ENCODE data around the gene PIM3.

The PIM3 gene

DNA sequence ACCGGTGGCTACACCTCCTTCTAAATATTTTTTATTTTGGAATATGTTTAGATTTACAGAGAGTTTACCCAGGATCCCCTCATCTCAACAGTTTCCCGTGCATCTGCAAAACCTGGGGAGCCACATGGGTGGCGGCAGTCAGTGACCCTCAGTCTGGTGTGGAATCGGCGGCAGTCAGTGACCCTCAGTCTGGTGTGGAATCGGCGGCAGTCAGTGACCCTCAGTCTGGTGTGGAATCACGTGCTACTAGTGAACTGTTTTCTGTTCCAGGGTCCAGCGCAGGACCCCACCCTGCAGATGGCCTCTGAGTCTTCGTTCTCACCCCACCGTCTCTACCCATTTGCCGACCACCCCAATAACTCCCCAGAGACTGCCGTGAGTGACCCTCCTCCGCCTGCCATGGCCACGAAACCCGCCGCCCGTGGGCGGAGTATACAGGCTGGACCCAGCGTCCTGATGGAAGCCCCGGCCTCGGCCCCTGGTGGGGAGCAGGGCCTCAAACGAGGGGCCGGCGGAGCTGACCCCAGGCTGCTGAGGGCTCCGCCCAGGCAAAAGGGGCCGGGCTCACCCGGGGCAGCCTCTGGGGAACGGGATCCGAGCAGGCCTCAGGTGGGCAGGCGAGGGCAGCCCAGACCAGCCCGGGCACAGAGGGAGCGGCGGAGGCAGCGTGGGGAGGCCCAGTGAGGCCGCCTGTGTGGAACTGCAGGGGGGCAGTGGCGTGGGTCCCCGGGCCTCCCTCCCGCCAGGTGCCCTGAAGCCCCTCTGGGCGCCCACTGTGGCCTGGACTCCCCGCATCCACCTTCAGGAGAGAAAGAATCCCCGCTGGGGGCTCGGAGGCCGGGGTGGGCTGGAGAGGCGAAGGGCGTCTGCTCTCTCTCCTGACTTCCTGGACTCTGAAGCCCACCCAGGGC is 49.4 kb downstream of the PIM3 start:
- H3K9ac ChIP-seq (ENCODE audit: low read depth, low read length), result peak overlapping the region; percentile 26; the same call in 1 of the 2 replicates

DNA sequence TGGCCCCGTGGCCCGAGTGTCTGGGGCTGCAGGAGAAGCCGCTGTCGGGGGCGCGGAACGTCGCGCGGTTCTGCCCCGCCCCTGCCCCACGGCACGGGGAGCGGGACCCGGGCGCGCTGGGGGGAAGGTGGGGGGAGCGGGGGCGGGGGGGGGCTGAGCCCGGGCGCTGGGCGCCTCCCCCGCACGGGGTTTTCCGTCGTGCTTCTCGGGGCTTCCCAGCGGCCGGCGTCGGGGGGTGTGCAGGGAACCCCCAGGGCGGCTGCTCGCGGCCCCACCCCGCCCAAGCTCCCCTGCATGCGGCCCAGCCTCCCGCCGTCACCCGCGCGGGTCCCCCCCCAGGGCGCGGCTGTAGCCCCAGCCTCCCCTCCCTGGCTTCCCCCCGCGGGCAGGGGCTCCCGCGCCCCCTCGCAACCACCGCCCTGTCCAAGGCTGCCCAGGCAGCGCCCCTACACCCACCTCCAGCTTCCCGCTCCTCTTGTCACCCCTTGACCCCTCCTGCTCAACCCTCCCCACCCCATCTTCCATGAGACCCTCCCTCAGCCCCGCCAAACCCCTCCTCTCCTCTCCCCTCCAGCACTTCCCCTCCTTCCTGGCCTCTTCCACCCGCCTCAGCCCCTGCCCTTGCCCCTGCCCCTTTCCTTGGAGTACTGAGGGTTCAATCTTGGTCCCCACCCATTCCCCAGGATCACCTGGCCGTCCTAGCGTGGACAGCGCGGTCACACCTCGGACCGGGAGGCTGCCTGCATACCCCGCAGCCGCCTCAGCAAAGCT is 50.3 kb downstream of the PIM3 start:
- no peaks in the 10 kb centered on the region for H3K36me3 ChIP-seq (ENCODE audit: insufficient read depth, low read length)
- H3K9ac ChIP-seq (ENCODE audit: low read depth, low read length), result peak overlapping the region; percentile 38; the same call in 1 of the 2 replicates
- peaks cover 2% of the 10 kb centered on the region; the same call in 1 of the 2 replicates for H3K4me1 ChIP-seq (ENCODE audit: insufficient read depth, low read length)
- no peaks in the 10 kb centered on the region for H3K9me3 ChIP-seq (ENCODE audit: control insufficient read depth, insufficient read depth, low read length)

More for the DNA sequence above, 49.4 kb downstream of the PIM3 start:
- H3K36me3 ChIP-seq (ENCODE audit: insufficient read depth, low read length), result no peaks in the 10 kb centered on the region
- peaks cover 2% of the 10 kb centered on the region; the same call in 1 of the 2 replicates for H3K4me1 ChIP-seq (ENCODE audit: insufficient read depth, low read length)
- no peaks in the 10 kb centered on the region for H3K9me3 ChIP-seq (ENCODE audit: control insufficient read depth, insufficient read depth, low read length)

DNA sequence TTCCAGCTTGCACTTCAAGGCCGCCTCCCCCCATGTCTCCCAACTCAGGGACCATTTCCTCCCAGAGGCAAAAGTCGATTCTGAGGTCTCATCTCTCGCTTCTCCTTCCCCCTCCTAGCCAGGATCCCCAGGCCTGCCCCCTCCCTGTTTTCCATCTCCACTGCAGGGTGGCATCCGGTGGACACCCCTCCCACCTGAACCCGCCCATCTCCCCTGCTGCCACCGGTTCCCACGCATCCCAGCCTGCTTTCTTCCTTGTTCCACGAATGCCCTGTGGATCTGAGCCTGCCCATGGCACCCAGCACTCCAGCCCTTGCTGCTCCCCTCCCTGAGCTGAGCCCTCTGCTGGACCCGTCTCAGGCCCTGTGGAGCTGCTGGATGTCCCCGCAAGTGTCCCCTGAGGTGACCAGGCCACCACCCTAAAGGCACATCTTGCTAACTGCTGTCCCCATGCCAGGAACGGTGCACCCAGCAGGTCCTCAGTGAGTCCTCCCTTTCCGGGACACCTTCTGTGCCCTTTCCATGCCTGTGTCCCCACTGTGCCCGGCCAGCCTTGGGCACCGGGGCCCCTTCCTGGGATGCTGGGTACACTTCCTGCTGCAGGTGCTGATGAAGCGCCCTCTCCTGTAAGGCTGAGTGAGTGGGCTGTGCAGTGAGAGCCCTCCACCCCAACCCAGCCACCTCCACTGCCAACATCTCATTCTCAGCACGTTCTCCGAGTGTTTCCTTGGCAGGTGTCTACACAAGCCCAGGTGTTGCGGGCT is 51.1 kb downstream of the PIM3 start:
- no peaks in the 10 kb centered on the region for H3K36me3 ChIP-seq (ENCODE audit: insufficient read depth, low read length)
- H3K9ac ChIP-seq (ENCODE audit: low read depth, low read length), result peak overlapping the region; percentile 38; the same call in 1 of the 2 replicates
- H3K4me1 ChIP-seq (ENCODE audit: insufficient read depth, low read length), result peaks cover 2% of the 10 kb centered on the region; the same call in 1 of the 2 replicates
- no peaks in the 10 kb centered on the region for H3K9me3 ChIP-seq (ENCODE audit: control insufficient read depth, insufficient read depth, low read length)

- Histone ChIP-seq H3K9ac (ENCODE audit: low read depth, low read length) (no peak within 1 kb of the TSS), H3K4me1 (ENCODE audit: insufficient read depth, low read length) (peaks cover 2% of the 10 kb centered on the region; the same call in 1 of the 2 replicates), H3K36me3 (ENCODE audit: insufficient read depth, low read length) (no peaks in the 10 kb centered on the region), H3K9me3 (ENCODE audit: control insufficient read depth, insufficient read depth, low read length) (no peaks in the 10 kb centered on the region)
Measured at GRCh38 chr22:50012211-50013181, 51.9 kb downstream of the PIM3 start, which contains the start of gene IL17REL. TSS of gene IL17REL (minus strand) at chr22:50012765. CDS start at chr22:50012646, 119 bp downstream.
